Measurements from ENCODE around the gene MEX3C. TPM values are rescaled to one million over a fixed set of nuclear protein-coding genes. Genes with fewer than 3 reads are reported as not detected.

Gene MEX3C
- total and polyA plus RNA-seq, 2 donors (not counting 1 experiment from before 2014, with no cell fraction given), result 29.1 to 92.4 TPM

- H3K9me3 ChIP-seq (ENCODE audit: control extremely low read depth in 1 of 3, control insufficient read depth in 2 of 3, insufficient read depth in 1 of 3, low read length in 2 of 3), result no peaks in the 10 kb centered on the region
- Mint-ChIP-seq H3K9me3 (ENCODE audit: insufficient read depth) (no peaks in the 10 kb centered on the region), H3K27ac (no peak overlapping the region), H3K4me3 (no peak overlapping the region), H3K4me1 (peaks cover 10% of the 10 kb centered on the region), H3K27me3 (no peaks in the 10 kb centered on the region)
- DNase-seq (no peak), ATAC-seq (ENCODE audit: low read depth) (no peak)
- H3K4me2 ChIP-seq (replicated peaks; ENCODE audit: low read depth, low read length, poor library complexity, severe bottlenecking), result no peak overlapping the region
- ChIA-PET CTCF (no interaction called here), POLR2A (no interaction called here)
- H3K36me3 ChIP-seq (replicated peaks in 1 of 2; ENCODE audit: control extremely low read depth in 1 of 2, control insufficient read depth in 1 of 2, extremely low read depth in 1 of 2, insufficient read depth in 2 of 2, low read length in 1 of 2), result no peaks in the 10 kb centered on the region
- H3K4me1 ChIP-seq (ENCODE audit: control insufficient read depth in 2 of 2, insufficient read depth in 2 of 2, low read length in 2 of 2), result peaks cover 4 to 14% of the 10 kb centered on the region in 2 donors
- H3K27ac ChIP-seq (ENCODE audit: low read length in 2 of 2), result no peak overlapping the region
- intact Hi-C loops (cut with micrococcal nuclease), result no loop called here
- no peaks in the 10 kb centered on the region for H3K79me2 ChIP-seq (ENCODE audit: control insufficient read depth, insufficient read depth, low read length)
- TF ChIP-seq CTCF (IDR thresholded peaks at IDR 0.05), result no peak
- TF ChIP-seq EZH2 (IDR thresholded peaks at IDR 0.05; ENCODE audit: borderline replicate concordance, insufficient read depth, low read depth, low read length, poor library complexity, severe bottlenecking), result no peak
- WGBS (ENCODE audit: insufficient coverage), result 100% methylated on average over 1 of the region's 3 CpGs
- no peaks in the 10 kb centered on the region for H3K27me3 ChIP-seq (replicated peaks in 1 of 4; ENCODE audit: control extremely low read depth in 1 of 4, control insufficient read depth in 3 of 4, insufficient read depth in 4 of 4, low read length in 3 of 4)
- H2AFZ ChIP-seq (ENCODE audit: insufficient read depth, low read depth, low read length, poor library complexity, severe bottlenecking), result no peak overlapping the region
- H4K20me1 ChIP-seq (ENCODE audit: control insufficient read depth, insufficient read depth, low read length, poor library complexity, severe bottlenecking), result no peaks in the 10 kb centered on the region
- no peak overlapping the region for H3K4me3 ChIP-seq (ENCODE audit: control extremely low read depth in 1 of 5, extremely low read depth in 1 of 5, insufficient read depth in 1 of 5, low read depth in 2 of 5, low read length in 4 of 5)
- no peak overlapping the region for H3K9ac ChIP-seq (ENCODE audit: low read length)
These were observed 34.9 kb downstream of the MEX3C start for GRCh38 chr18:51162617-51163016.

GRCh38 chr18:51160646-51161045 is 36.8 kb downstream of the MEX3C start:
- no peak overlapping the region for H2AFZ ChIP-seq (ENCODE audit: insufficient read depth, low read depth, low read length, poor library complexity, severe bottlenecking)
- H3K27me3 ChIP-seq (replicated peaks in 1 of 4; ENCODE audit: control extremely low read depth in 1 of 4, control insufficient read depth in 3 of 4, insufficient read depth in 4 of 4, low read length in 3 of 4), result no peaks in the 10 kb centered on the region
- Mint-ChIP-seq H3K27me3 (no peaks in the 10 kb centered on the region), H3K27ac (no peak overlapping the region), H3K4me1 (peaks cover 15% of the 10 kb centered on the region), H3K4me3 (no peak overlapping the region), H3K9me3 (ENCODE audit: insufficient read depth) (no peaks in the 10 kb centered on the region)
- H3K36me3 ChIP-seq (replicated peaks in 1 of 2; ENCODE audit: control extremely low read depth in 1 of 2, control insufficient read depth in 1 of 2, extremely low read depth in 1 of 2, insufficient read depth in 2 of 2, low read length in 1 of 2), result no peaks in the 10 kb centered on the region
- no peaks in the 10 kb centered on the region for H3K79me2 ChIP-seq (ENCODE audit: control insufficient read depth, insufficient read depth, low read length)
- POLR2A ChIA-PET, result interaction anchor here (1.0 kb wide), 1 partner anchor 38 kb away, joined by 3 read pairs; no protein-coding TSS in a partner anchor
- H3K4me1 ChIP-seq (ENCODE audit: control insufficient read depth in 2 of 2, insufficient read depth in 2 of 2, low read length in 2 of 2), result peaks cover 4 to 14% of the 10 kb centered on the region in 2 donors
- CTCF ChIA-PET, result interaction anchor here (1.2 to 1.7 kb wide), 2 partner anchors 8 to 27 kb away, joined by 3 to 4 read pairs; no protein-coding TSS in a partner anchor
- no peaks in the 10 kb centered on the region for H3K9me3 ChIP-seq (ENCODE audit: control extremely low read depth in 1 of 3, control insufficient read depth in 2 of 3, insufficient read depth in 1 of 3, low read length in 2 of 3)
- no peak overlapping the region for H3K27ac ChIP-seq (ENCODE audit: low read length in 2 of 2)
- WGBS (ENCODE audit: insufficient coverage), result 100% methylated on average over 2 of the region's 5 CpGs
- H3K9ac ChIP-seq (ENCODE audit: low read length), result no peak overlapping the region
- no peak overlapping the region for H3K4me3 ChIP-seq (ENCODE audit: control extremely low read depth in 1 of 5, extremely low read depth in 1 of 5, insufficient read depth in 1 of 5, low read depth in 2 of 5, low read length in 4 of 5)
- H4K20me1 ChIP-seq (ENCODE audit: control insufficient read depth, insufficient read depth, low read length, poor library complexity, severe bottlenecking), result no peaks in the 10 kb centered on the region
- intact Hi-C loops (cut with micrococcal nuclease), result no loop called here
- TF ChIP-seq EZH2 (IDR thresholded peaks at IDR 0.05; ENCODE audit: borderline replicate concordance, insufficient read depth, low read depth, low read length, poor library complexity, severe bottlenecking) (no peak), CTCF (IDR thresholded peaks at IDR 0.05) (no peak)
- DNase-seq, result no peak
- no peak overlapping the region for H3K4me2 ChIP-seq (replicated peaks; ENCODE audit: low read depth, low read length, poor library complexity, severe bottlenecking)
- no peak for ATAC-seq (ENCODE audit: low read depth)
